PC-9 (cell line): ENCODE data around the gene NUFIP2.

Source experiments
- CTCF ChIP-seq: fragments of 200-600 bp; sonication (generic); conservative IDR thresholded peaks from 2 replicates; pipeline ENCODE4 v1.6.1; 2017; ENCODE audit warnings: mixed run types, antibody characterized with exemption, mild to moderate bottlenecking, moderate library complexity
- EZH2 ChIP-seq: fragments of 200-600 bp; sonication (generic); IDR thresholded peaks from 2 replicates; pipeline ENCODE4 v1.8.0; 2017; ENCODE audit warnings: antibody characterized with exemption, low read depth

GRCh38 chr17:29283961-29284360 lies 10.0 kb downstream of the NUFIP2 start:
- TF ChIP-seq CTCF (no peak), EZH2 (no peak)
